H9 (cell line): ENCODE data around the gene C3. TPM values are rescaled to one million over a fixed set of nuclear protein-coding genes. Genes with fewer than 3 reads are reported as not detected.

ENCODE experiments used
- DNase-seq: peaks from one replicate; pipeline ENCODE4 v3.0.0-alpha.2; 2017
- H2AFZ ChIP-seq: one replicate; pipeline ENCODE4 v1.6.1; 2013; ENCODE audit warnings: mild to moderate bottlenecking, low read length, control low read depth, moderate library complexity
- H2AK5ac ChIP-seq: 2 replicates; pipeline ENCODE4 v1.6.1; 2013; ENCODE audit warnings: low read length, control low read depth, mixed read lengths; ENCODE audit not compliant: insufficient read length
- H2BK120ac ChIP-seq: one replicate; pipeline ENCODE4 v1.6.1; 2013; ENCODE audit warnings: low read depth, mild to moderate bottlenecking, low read length, control low read depth, inconsistent platforms; ENCODE audit not compliant: poor library complexity, severe bottlenecking
- H2BK12ac ChIP-seq: 2 replicates; pipeline ENCODE4 v1.6.1; 2013; ENCODE audit warnings: low read length, control low read depth, mixed read lengths, low read depth; ENCODE audit not compliant: insufficient read length
- H2BK15ac ChIP-seq: 2 replicates; pipeline ENCODE4 v1.6.1; 2013; ENCODE audit warnings: low read depth, low read length, control low read depth
- H2BK20ac ChIP-seq: one replicate; pipeline ENCODE4 v1.6.1; 2013; ENCODE audit warnings: low read depth, mild to moderate bottlenecking, low read length, control low read depth, inconsistent platforms; ENCODE audit not compliant: poor library complexity, severe bottlenecking
- H2BK5ac ChIP-seq: 2 replicates; pipeline ENCODE4 v1.6.1; 2013; ENCODE audit warnings: low read length, control low read depth, mixed read lengths; ENCODE audit not compliant: insufficient read length
- H3K14ac ChIP-seq: 2 replicates; pipeline ENCODE4 v1.6.1; 2013; ENCODE audit warnings: low read length, control low read depth; ENCODE audit not compliant: insufficient read depth
- H3K18ac ChIP-seq: 2 replicates; pipeline ENCODE4 v1.6.1; 2013; ENCODE audit warnings: low read depth, mild to moderate bottlenecking, mixed read lengths, low read length, control low read depth; ENCODE audit not compliant: insufficient read length
- H3K23ac ChIP-seq: 2 replicates; pipeline ENCODE4 v1.6.1; 2013; ENCODE audit warnings: low read length, control low read depth, mixed read lengths, low read depth; ENCODE audit not compliant: insufficient read length
- H3K23me2 ChIP-seq: 2 replicates; pipeline ENCODE4 v1.6.1; 2013; ENCODE audit warnings: low read depth, mild to moderate bottlenecking, mixed read lengths, low read length, control low read depth; ENCODE audit not compliant: insufficient read length, poor library complexity, severe bottlenecking
- H3K27ac ChIP-seq: 2 replicates; pipeline ENCODE4 v1.5.1; 2013; ENCODE audit warnings: low read length, control low read depth, mixed read lengths, low read depth; ENCODE audit not compliant: insufficient read length
- H3K27me3 ChIP-seq: 2 replicates; pipeline ENCODE4 v1.6.1; 2013; ENCODE audit warnings: low read length, control low read depth, inconsistent platforms; ENCODE audit not compliant: insufficient read depth
- H3K4ac ChIP-seq: 2 replicates; pipeline ENCODE4 v1.6.1; 2013; ENCODE audit warnings: low read depth, mild to moderate bottlenecking, control low read depth, inconsistent platforms, low read length, moderate library complexity
- H3K4me1 ChIP-seq: 2 replicates; pipeline ENCODE4 v1.6.1; 2013; ENCODE audit warnings: low read length, control low read depth, inconsistent platforms; ENCODE audit not compliant: insufficient read depth
- H3K4me2 ChIP-seq: 2 replicates; pipeline ENCODE4 v1.6.1; 2013; ENCODE audit warnings: low read length, control low read depth, mixed read lengths; ENCODE audit not compliant: insufficient read length, insufficient read depth
- H3K56ac ChIP-seq: 2 replicates; pipeline ENCODE4 v1.6.1; 2013; ENCODE audit warnings: low read depth, mild to moderate bottlenecking, mixed read lengths, low read length, control low read depth; ENCODE audit not compliant: insufficient read length
- H3K79me1 ChIP-seq: 2 replicates; pipeline ENCODE4 v1.6.1; 2013; ENCODE audit warnings: low read depth, mild to moderate bottlenecking, moderate library complexity, low read length, control low read depth, inconsistent platforms; ENCODE audit not compliant: insufficient read depth, poor library complexity, severe bottlenecking
- H3K79me2 ChIP-seq: 2 replicates; pipeline ENCODE4 v1.6.1; 2013; ENCODE audit warnings: low read length, control low read depth, inconsistent platforms; ENCODE audit not compliant: insufficient read depth
- H3K9ac ChIP-seq: 2 replicates; pipeline ENCODE4 v1.6.1; 2013; ENCODE audit warnings: low read length, control low read depth, mixed read lengths; ENCODE audit not compliant: insufficient read length; ENCODE audit errors: extremely low read depth
- H3K9me3 ChIP-seq: one replicate; pipeline ENCODE4 v1.6.1; 2013; ENCODE audit warnings: low read depth, low read length, inconsistent platforms; ENCODE audit not compliant: control insufficient read depth
- H3T11ph ChIP-seq: one replicate; pipeline ENCODE4 v1.6.1; 2013; ENCODE audit warnings: mild to moderate bottlenecking, low read length, control low read depth, inconsistent platforms
- H4K20me1 ChIP-seq: one replicate; pipeline ENCODE4 v1.6.1; 2013; ENCODE audit not compliant: control insufficient read depth, insufficient read length, insufficient read depth
- H4K5ac ChIP-seq: 2 replicates; pipeline ENCODE4 v1.6.1; 2013; ENCODE audit warnings: low read depth, mild to moderate bottlenecking, mixed read lengths, low read length, control low read depth; ENCODE audit not compliant: insufficient read length
- H4K8ac ChIP-seq: replicated peaks from 2 replicates; pipeline ENCODE4 v1.6.1; 2013; ENCODE audit warnings: low read length, control low read depth, mixed read lengths, low read depth; ENCODE audit not compliant: insufficient read length
- H4K91ac ChIP-seq: 2 replicates; pipeline ENCODE4 v1.6.1; 2013; ENCODE audit warnings: low read depth, mild to moderate bottlenecking, moderate library complexity, mixed read lengths, low read length, control low read depth; ENCODE audit not compliant: insufficient read length
- H3K27ac Mint-ChIP-seq, 3 experiments: 2 replicates in 2 of 3; 3 replicates in 1 of 3; pipeline ENCODE4 v1.8.0; 2020 to 2021; ENCODE audit warnings: mixed read lengths in 3 of 3, mild to moderate bottlenecking in 1 of 3, moderate library complexity in 1 of 3
- H3K27me3 Mint-ChIP-seq: 2 replicates; pipeline ENCODE4 v1.8.0; 2021; ENCODE audit warnings: low read depth, mild to moderate bottlenecking, moderate library complexity, mixed read lengths
- H3K36me3 Mint-ChIP-seq, 3 experiments: 2 replicates in 2 of 3; 3 replicates in 1 of 3; pipeline ENCODE4 v1.8.0; 2020 to 2021; ENCODE audit warnings: low read depth in 3 of 3, mixed read lengths in 3 of 3; ENCODE audit not compliant: insufficient read depth in 1 of 3
- H3K4me1 Mint-ChIP-seq, 2 experiments: 2 replicates each; pipeline ENCODE4 v1.8.0; 2020; ENCODE audit warnings: mixed read lengths in 2 of 2
- H3K4me3 Mint-ChIP-seq, 2 experiments: 2 replicates in 1 of 2; 3 replicates in 1 of 2; pipeline ENCODE4 v1.8.0; 2020 to 2021; ENCODE audit warnings: mild to moderate bottlenecking in 2 of 2, mixed read lengths in 2 of 2, moderate library complexity in 1 of 2
- H3K9me3 Mint-ChIP-seq, 2 experiments: 2 replicates in 1 of 2; 3 replicates in 1 of 2; pipeline ENCODE4 v1.8.0; 2020; ENCODE audit warnings: mild to moderate bottlenecking in 2 of 2, mixed read lengths in 2 of 2, moderate library complexity in 1 of 2
- WGBS: extraction: QIAGEN DNeasy Blood & Tissue Kit; methylation state at CpG from one replicate; pipeline ENCODE4 v1.1.7; 2013; ENCODE audit warnings: missing lambda C conversion rate, low lambda C conversion rate, mixed read lengths; ENCODE audit not compliant: insufficient read length; ENCODE audit errors: extremely low coverage; 5-methylcytosine and 5-hydroxymethylcytosine counted together
- total RNA-seq: library from RNA; stranded (reverse); gene quantifications from 2 replicates; pipeline ENCODE4 v1.2.1, GENCODE V29; 2021
- TF ChIP-seq, protein P1 (sequence below): fragments of 200-600 bp; sonication (generic); conservative IDR thresholded peaks from 3 replicates; pipeline ENCODE4 v1.8.0; 2021; ENCODE audit warnings: antibody characterized with exemption, mild to moderate bottlenecking

The C3 gene
- total RNA-seq, 1 experiment from 2014 or later = 5.9 TPM

DNA sequence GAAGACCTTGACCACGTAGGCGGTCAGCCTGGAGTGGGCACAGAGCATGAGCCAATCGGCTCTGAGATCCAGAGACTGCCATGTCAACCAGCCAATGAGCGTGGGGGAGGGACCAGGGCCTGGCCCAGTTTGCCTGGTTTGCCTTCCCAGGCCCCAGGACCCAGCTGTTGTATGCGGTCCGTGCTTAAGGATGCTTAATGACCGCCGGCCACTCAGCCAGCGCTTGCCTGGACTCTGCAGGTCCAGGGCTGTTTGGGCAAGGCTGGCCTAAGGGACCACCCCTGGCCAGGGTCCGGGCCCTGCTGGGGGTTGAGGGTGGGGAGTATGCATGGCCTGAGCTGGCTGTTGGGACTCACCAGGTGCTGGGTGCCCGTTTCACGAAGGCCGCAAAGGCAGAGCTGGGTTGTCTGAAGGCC lies 27.4 kb downstream of the C3 start:
- Histone ChIP-seq H3K23me2 (no peaks in the 10 kb centered on the region), H3K4ac (no peak overlapping the region), H3K56ac (no peak overlapping the region), H2AK5ac (no peak overlapping the region), H3T11ph (no peak overlapping the region), H2BK15ac (no peak overlapping the region), H3K14ac (no peak overlapping the region), H3K27me3 (no peaks in the 10 kb centered on the region; the same call in 1 of the 2 replicates), H2BK12ac (no peak overlapping the region), H4K20me1 (no peaks in the 10 kb centered on the region), H3K9ac (no peak overlapping the region), H4K5ac (no peak overlapping the region), H2AFZ (no peak overlapping the region), H2BK20ac (no peak overlapping the region), H4K91ac (no peak overlapping the region), H3K79me1 (no peaks in the 10 kb centered on the region), H2BK5ac (no peak overlapping the region), H3K23ac (no peak overlapping the region), H3K4me1 (no peaks in the 10 kb centered on the region), H2BK120ac (no peak overlapping the region), H3K79me2 (no peaks in the 10 kb centered on the region), H3K9me3 (no peaks in the 10 kb centered on the region), H3K27ac (no peak overlapping the region), H3K18ac (no peak overlapping the region), H3K4me2 (no peak overlapping the region), H4K8ac (no peak overlapping the region)
- no peak overlapping the region for H3K4me3 Mint-ChIP-seq
- peak; percentile 74 for DNase-seq
- WGBS = no CpG with 5 or more reads among the region's 13 CpGs
- peaks cover 2 to 64% of the 10 kb centered on the region in 2 experiments; a peak in 3 of 5 replicates for H3K9me3 Mint-ChIP-seq
- no peaks in the 10 kb centered on the region; the same call in 1 of the 2 replicates for H3K27me3 Mint-ChIP-seq
- TF ChIP-seq, protein P1, sequence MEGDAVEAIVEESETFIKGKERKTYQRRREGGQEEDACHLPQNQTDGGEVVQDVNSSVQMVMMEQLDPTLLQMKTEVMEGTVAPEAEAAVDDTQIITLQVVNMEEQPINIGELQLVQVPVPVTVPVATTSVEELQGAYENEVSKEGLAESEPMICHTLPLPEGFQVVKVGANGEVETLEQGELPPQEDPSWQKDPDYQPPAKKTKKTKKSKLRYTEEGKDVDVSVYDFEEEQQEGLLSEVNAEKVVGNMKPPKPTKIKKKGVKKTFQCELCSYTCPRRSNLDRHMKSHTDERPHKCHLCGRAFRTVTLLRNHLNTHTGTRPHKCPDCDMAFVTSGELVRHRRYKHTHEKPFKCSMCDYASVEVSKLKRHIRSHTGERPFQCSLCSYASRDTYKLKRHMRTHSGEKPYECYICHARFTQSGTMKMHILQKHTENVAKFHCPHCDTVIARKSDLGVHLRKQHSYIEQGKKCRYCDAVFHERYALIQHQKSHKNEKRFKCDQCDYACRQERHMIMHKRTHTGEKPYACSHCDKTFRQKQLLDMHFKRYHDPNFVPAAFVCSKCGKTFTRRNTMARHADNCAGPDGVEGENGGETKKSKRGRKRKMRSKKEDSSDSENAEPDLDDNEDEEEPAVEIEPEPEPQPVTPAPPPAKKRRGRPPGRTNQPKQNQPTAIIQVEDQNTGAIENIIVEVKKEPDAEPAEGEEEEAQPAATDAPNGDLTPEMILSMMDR = no peak
- peaks cover 0 to 9% (median 0%) of the 10 kb centered on the region in 3 experiments; a peak in 5 of 7 replicates for H3K36me3 Mint-ChIP-seq
- peaks cover 3% of the 10 kb centered on the region in 2 experiments; a peak in 1 of 4 replicates for H3K4me1 Mint-ChIP-seq
- no peak overlapping the region for H3K27ac Mint-ChIP-seq
